Neuronal stem cell (in vitro differentiated cells): ENCODE results near the gene CCDC68.

Experiments
- DNase-seq: peaks from one replicate; pipeline ENCODE4 v3.0.0-alpha.2; 2013; ENCODE audit warnings: low spot score
- H2AFZ ChIP-seq: one replicate; pipeline ENCODE4 v1.6.1; 2013; ENCODE audit warnings: mild to moderate bottlenecking, low read length, inconsistent platforms
- H2AK5ac ChIP-seq: 2 replicates; pipeline ENCODE4 v1.6.1; 2013; ENCODE audit warnings: low read depth, mild to moderate bottlenecking, inconsistent platforms, low read length, moderate library complexity, mixed read lengths
- H2BK120ac ChIP-seq: 2 replicates; pipeline ENCODE4 v1.6.1; 2013; ENCODE audit warnings: low read depth, mild to moderate bottlenecking, inconsistent platforms, low read length, moderate library complexity, mixed read lengths
- H2BK12ac ChIP-seq: one replicate; pipeline ENCODE4 v1.6.1; 2013; ENCODE audit warnings: low read length, inconsistent platforms
- H2BK15ac ChIP-seq: 2 replicates; pipeline ENCODE4 v1.6.1; 2013; ENCODE audit warnings: mild to moderate bottlenecking, low read length, inconsistent platforms, mixed read lengths
- H2BK5ac ChIP-seq: one replicate; pipeline ENCODE4 v1.6.1; 2013; ENCODE audit warnings: inconsistent platforms, mild to moderate bottlenecking, low read length, moderate library complexity
- H3K14ac ChIP-seq: one replicate; pipeline ENCODE4 v1.6.1; 2013; ENCODE audit warnings: low read length, inconsistent platforms
- H3K18ac ChIP-seq: 2 replicates; pipeline ENCODE4 v1.6.1; 2013; ENCODE audit warnings: low read length, inconsistent platforms
- H3K23ac ChIP-seq: 2 replicates; pipeline ENCODE4 v1.6.1; 2013; ENCODE audit warnings: low read depth, mild to moderate bottlenecking, mixed read lengths, low read length, inconsistent platforms; ENCODE audit not compliant: poor library complexity
- H3K27ac ChIP-seq: replicated peaks from 3 replicates; pipeline ENCODE4 v1.5.1; 2013; ENCODE audit warnings: low read length, inconsistent platforms
- H3K27me3 ChIP-seq, 3 experiments: 2 replicates each; pipeline ENCODE4 v1.6.1; 2013; ENCODE audit warnings: low read length in 3 of 3, mild to moderate bottlenecking in 2 of 3, inconsistent platforms in 1 of 3, low read depth in 1 of 3, mixed read lengths in 1 of 3, moderate library complexity in 1 of 3; ENCODE audit not compliant: control insufficient read depth in 3 of 3, insufficient read depth in 3 of 3
- H3K36me3 ChIP-seq, 2 donors: replicated peaks in 1 of 2; 2 replicates each; pipeline ENCODE4 v1.6.1; 2013; ENCODE audit warnings: low read length in 2 of 2; ENCODE audit not compliant: control insufficient read depth in 2 of 2, insufficient read depth in 2 of 2
- H3K4ac ChIP-seq: 2 replicates; pipeline ENCODE4 v1.6.1; 2013; ENCODE audit warnings: inconsistent platforms, mild to moderate bottlenecking, low read length, moderate library complexity
- H3K4me1 ChIP-seq, 2 donors: 1 replicate in 1 of 2; 2 replicates in 1 of 2; pipeline ENCODE4 v1.6.1; 2013; ENCODE audit warnings: low read length in 2 of 2, low read depth in 1 of 2; ENCODE audit not compliant: control insufficient read depth in 2 of 2, insufficient read depth in 1 of 2
- H3K4me2 ChIP-seq: one replicate; pipeline ENCODE4 v1.6.1; 2013; ENCODE audit warnings: mild to moderate bottlenecking, low read length, inconsistent platforms; ENCODE audit not compliant: insufficient read depth, poor library complexity, severe bottlenecking
- H3K4me3 ChIP-seq, 2 donors: 2 replicates each; pipeline ENCODE4 v1.5.1; 2013; ENCODE audit warnings: low read length in 2 of 2, mild to moderate bottlenecking in 2 of 2, inconsistent platforms in 1 of 2, moderate library complexity in 1 of 2
- H3K79me1 ChIP-seq: one replicate; pipeline ENCODE4 v1.6.1; 2013; ENCODE audit warnings: low read depth, mild to moderate bottlenecking, inconsistent platforms, low read length, moderate library complexity
- H3K9ac ChIP-seq: one replicate; pipeline ENCODE4 v1.6.1; 2013; ENCODE audit warnings: mild to moderate bottlenecking, low read depth, low read length, inconsistent platforms; ENCODE audit not compliant: poor library complexity
- H3K9me3 ChIP-seq, 2 donors: replicated peaks in 1 of 2; 2 replicates each; pipeline versions ENCODE3 to v1.6.1; 2013; ENCODE audit warnings: low read length in 2 of 2, mild to moderate bottlenecking in 2 of 2, inconsistent platforms in 1 of 2, low read depth in 1 of 2, mixed read lengths in 1 of 2, moderate library complexity in 1 of 2; ENCODE audit not compliant: control insufficient read depth in 2 of 2, insufficient read depth in 1 of 2
- H4K8ac ChIP-seq: one replicate; pipeline ENCODE4 v1.6.1; 2013; ENCODE audit warnings: low read depth, mild to moderate bottlenecking, inconsistent platforms, low read length, moderate library complexity
- H4K91ac ChIP-seq: one replicate; pipeline ENCODE4 v1.6.1; 2013; ENCODE audit warnings: low read length, low read depth, mild to moderate bottlenecking, inconsistent platforms; ENCODE audit not compliant: poor library complexity
- WGBS, 2 donors: extraction: QIAGEN DNeasy Blood & Tissue Kit; methylation state at CpG; one replicate each; pipeline ENCODE4 v1.1.7; 2013; ENCODE audit warnings: missing lambda C conversion rate in 2 of 2, mixed read lengths in 1 of 2; ENCODE audit not compliant: insufficient read length in 2 of 2, insufficient replicate concordance in 1 of 2; ENCODE audit errors: extremely low coverage in 2 of 2; 5-methylcytosine and 5-hydroxymethylcytosine counted together

CCDC68 gene

DNA sequence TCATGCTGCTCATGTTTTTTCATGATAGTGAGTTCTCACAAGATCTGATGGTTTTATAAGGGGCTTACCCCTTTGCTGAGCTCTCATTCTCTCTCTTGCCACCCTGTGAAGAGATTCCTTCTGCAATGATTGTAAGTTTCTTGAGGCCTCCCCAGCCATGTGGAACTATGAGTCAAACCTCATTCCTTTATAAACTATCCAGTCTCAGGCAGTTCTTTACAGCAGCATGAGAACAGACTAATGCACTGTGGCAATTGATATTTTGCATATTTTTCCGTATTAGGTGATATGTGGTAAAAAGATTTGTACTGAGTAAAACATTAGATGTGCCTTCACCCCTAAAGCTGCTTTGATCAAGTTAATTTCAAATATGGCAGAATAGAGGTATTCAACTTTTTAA lies 82.2 kb downstream of the CCDC68 start:
- no peak overlapping the region for H3K4ac ChIP-seq
- no peak overlapping the region for H4K8ac ChIP-seq
- no peak overlapping the region for H3K18ac ChIP-seq
- H2BK15ac ChIP-seq: no peak overlapping the region
- H3K9ac ChIP-seq: no peak overlapping the region
- H3K14ac ChIP-seq: no peak overlapping the region
- no peak overlapping the region for H2AK5ac ChIP-seq
- DNase-seq: no peak
- no peak overlapping the region for H3K27ac ChIP-seq
- no peaks in the 10 kb centered on the region for H3K36me3 ChIP-seq
- H3K4me2 ChIP-seq: no peak overlapping the region
- H4K91ac ChIP-seq: no peak overlapping the region
- H2BK12ac ChIP-seq: no peak overlapping the region
- no peaks in the 10 kb centered on the region for H3K9me3 ChIP-seq
- no peak overlapping the region for H3K23ac ChIP-seq
- H3K27me3 ChIP-seq: no peaks in the 10 kb centered on the region
- H3K4me1 ChIP-seq: peaks cover 0 to 12% of the 10 kb centered on the region in 2 donors
- H2BK120ac ChIP-seq: no peak overlapping the region
- no peak overlapping the region for H2BK5ac ChIP-seq
- no peaks in the 10 kb centered on the region for H3K79me1 ChIP-seq
- no peak overlapping the region for H3K4me3 ChIP-seq
- no CpG with 5 or more reads among the region's 1 CpG for WGBS, 2 donors
- no peak overlapping the region for H2AFZ ChIP-seq

DNA sequence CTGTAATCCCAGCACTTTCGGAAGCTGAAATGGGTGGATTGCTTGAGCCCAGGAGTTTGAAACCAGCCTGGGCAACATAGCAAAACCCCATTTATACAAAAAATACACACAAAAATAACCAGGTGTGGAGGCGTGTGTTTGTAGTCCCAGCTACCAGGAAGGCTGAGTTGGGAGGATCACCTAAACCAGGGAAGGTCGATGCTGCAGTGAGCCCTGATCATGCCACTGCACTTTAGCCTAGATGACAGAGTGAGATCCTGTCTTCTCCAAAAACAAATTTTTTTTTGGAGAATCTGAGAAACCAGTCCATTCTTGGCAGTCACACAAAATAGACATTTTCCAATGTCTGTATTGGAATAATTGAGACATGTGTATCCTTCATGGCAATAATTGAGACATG lies 84.2 kb downstream of the CCDC68 start:
- H3K4ac ChIP-seq: no peak overlapping the region
- H4K8ac ChIP-seq: no peak overlapping the region
- no peak overlapping the region for H3K14ac ChIP-seq
- no peak overlapping the region for H2BK5ac ChIP-seq
- H3K18ac ChIP-seq: no peak overlapping the region
- H2BK15ac ChIP-seq: no peak overlapping the region
- no peak overlapping the region for H2AK5ac ChIP-seq
- no peak overlapping the region for H2BK12ac ChIP-seq
- H3K4me2 ChIP-seq: no peak overlapping the region
- H3K9me3 ChIP-seq: no peaks in the 10 kb centered on the region
- H3K4me1 ChIP-seq: peaks cover 0 to 11% of the 10 kb centered on the region in 2 donors
- H2AFZ ChIP-seq: no peak overlapping the region
- H3K23ac ChIP-seq: no peak overlapping the region
- H3K79me1 ChIP-seq: no peaks in the 10 kb centered on the region
- H3K27me3 ChIP-seq: no peaks in the 10 kb centered on the region
- no peak for DNase-seq
- no peak overlapping the region for H3K9ac ChIP-seq
- no peaks in the 10 kb centered on the region for H3K36me3 ChIP-seq
- WGBS, 2 donors: no CpG with 5 or more reads among the region's 3 CpGs
- no peak overlapping the region for H4K91ac ChIP-seq
- H3K4me3 ChIP-seq: no peak overlapping the region
- H3K27ac ChIP-seq: no peak overlapping the region
- H2BK120ac ChIP-seq: no peak overlapping the region

DNA sequence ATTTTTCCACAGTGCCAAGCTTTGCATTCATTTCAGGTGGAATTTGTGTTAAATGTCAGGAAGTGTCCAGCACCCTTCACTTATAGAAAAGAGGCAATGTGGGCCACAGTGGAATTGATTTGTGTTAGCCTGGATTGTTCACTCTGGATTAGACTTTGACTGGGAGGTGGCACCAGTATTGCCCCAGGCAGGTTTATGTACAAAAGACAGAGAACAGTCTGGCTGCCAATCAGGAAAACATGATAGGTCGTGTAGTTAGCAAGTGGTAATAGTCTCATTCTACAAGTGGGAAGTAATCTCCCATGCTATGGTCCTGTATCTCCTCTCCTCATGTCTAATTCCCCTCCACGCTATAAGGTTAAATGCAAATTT lies 85.4 kb downstream of the CCDC68 start:
- Histone ChIP-seq H3K36me3 (no peaks in the 10 kb centered on the region), H3K79me1 (no peaks in the 10 kb centered on the region), H3K18ac (no peak overlapping the region), H3K27ac (no peak overlapping the region), H2BK12ac (no peak overlapping the region), H3K9ac (no peak overlapping the region), H3K9me3 (no peaks in the 10 kb centered on the region), H3K4ac (no peak overlapping the region), H3K4me3 (no peak overlapping the region), H3K4me1 (peaks cover 0 to 7% of the 10 kb centered on the region in 2 donors), H2BK120ac (no peak overlapping the region), H2AFZ (no peak overlapping the region), H3K27me3 (no peaks in the 10 kb centered on the region), H4K91ac (no peak overlapping the region), H4K8ac (no peak overlapping the region), H3K14ac (no peak overlapping the region), H2BK5ac (no peak overlapping the region), H3K4me2 (no peak overlapping the region), H2BK15ac (no peak overlapping the region), H2AK5ac (no peak overlapping the region), H3K23ac (no peak overlapping the region)
- WGBS, 2 donors: no CpG with 5 or more reads among the region's 2 CpGs
- DNase-seq: no peak

DNA sequence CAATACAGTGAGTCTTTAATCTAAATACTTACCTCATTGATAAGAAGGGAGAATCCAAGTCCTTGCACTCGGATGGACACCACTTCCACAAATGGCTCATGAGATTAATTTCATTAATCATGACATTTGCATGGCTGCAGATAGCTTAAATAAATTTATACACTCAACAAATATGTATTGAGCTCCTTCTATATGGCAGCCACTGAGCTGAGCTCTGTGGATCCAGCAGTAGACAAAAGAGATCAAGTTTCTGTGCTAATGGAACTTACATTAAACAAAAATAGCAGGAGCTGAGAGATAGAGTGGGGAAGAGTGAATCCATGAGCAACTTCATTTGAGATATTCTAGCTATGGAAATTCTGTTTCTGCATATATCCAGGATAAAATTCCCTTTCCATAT lies 86.6 kb downstream of the CCDC68 start:
- Histone ChIP-seq H2AK5ac (no peak overlapping the region), H2BK5ac (no peak overlapping the region), H3K27me3 (no peaks in the 10 kb centered on the region), H3K4me1 (no peaks in the 10 kb centered on the region), H2BK120ac (no peak overlapping the region), H2BK15ac (no peak overlapping the region), H3K9me3 (no peaks in the 10 kb centered on the region), H3K14ac (no peak overlapping the region), H3K18ac (no peak overlapping the region), H3K4me3 (no peak overlapping the region), H3K36me3 (no peaks in the 10 kb centered on the region), H3K9ac (no peak overlapping the region), H4K91ac (no peak overlapping the region), H3K4me2 (no peak overlapping the region), H3K4ac (no peak overlapping the region), H3K79me1 (no peaks in the 10 kb centered on the region), H4K8ac (no peak overlapping the region), H2BK12ac (no peak overlapping the region), H3K27ac (no peak overlapping the region), H2AFZ (no peak overlapping the region), H3K23ac (no peak overlapping the region)
- no CpG with 5 or more reads among the region's 1 CpG for WGBS, 2 donors
- no peak for DNase-seq
